ENCODE results near the gene FLT1.

- TF ChIP-seq CTCF (IDR thresholded peaks at IDR 0.05) (no peak), EP300 (IDR thresholded peaks at IDR 0.05) (no peak), POLR2A (IDR thresholded peaks at IDR 0.05) (no peak)
Observed at GRCh38 chr13:28379371-28380083, 115.4 kb downstream of the FLT1 start.
